MM.1S (cell line): ENCODE results near the gene ATP6V1G2.
A peak's percentile ranks its signal among the peaks of the same experiment; 100 is the strongest.

Source experiments
- DNase-seq: peaks from one replicate; pipeline ENCODE4 v3.0.0-alpha.2; 2015
- H2AFZ ChIP-seq: fragments of 300-600 bp; sonication (generic); 2 replicates; pipeline ENCODE4 v1.6.0; 2016; ENCODE audit warnings: antibody characterized with exemption, low read length
- H3F3A ChIP-seq: fragments of 300-600 bp; sonication (generic); 2 replicates; pipeline ENCODE4 v1.6.1; 2016; ENCODE audit warnings: mild to moderate bottlenecking, antibody characterized with exemption, low read length, moderate library complexity, mixed read lengths; ENCODE audit not compliant: insufficient read depth
- H3K27ac ChIP-seq: fragments of 300-600 bp; sonication (generic); 2 replicates; pipeline ENCODE4 v1.5.1; 2016; ENCODE audit warnings: mild to moderate bottlenecking, low read length
- H3K27me3 ChIP-seq: fragments of 300-600 bp; sonication (generic); replicated peaks from 2 replicates; pipeline ENCODE4 v1.6.0; 2016; ENCODE audit warnings: low read length; ENCODE audit not compliant: insufficient read depth
- H3K36me3 ChIP-seq: fragments of 300-600 bp; sonication (generic); replicated peaks from 2 replicates; pipeline ENCODE4 v1.6.1; 2016; ENCODE audit warnings: mild to moderate bottlenecking, low read length, mixed read lengths; ENCODE audit not compliant: insufficient read depth
- H3K4me1 ChIP-seq: fragments of 300-600 bp; sonication (generic); 2 replicates; pipeline ENCODE4 v1.6.1; 2016; ENCODE audit warnings: low read length, mixed read lengths
- H3K4me2 ChIP-seq: fragments of 300-600 bp; sonication (generic); 2 replicates; pipeline ENCODE4 v1.6.0; 2016; ENCODE audit warnings: low read depth, low read length
- H3K4me3 ChIP-seq: fragments of 300-600 bp; sonication (generic); 2 replicates; pipeline ENCODE4 v1.5.1; 2016; ENCODE audit warnings: low read length, mixed read lengths
- H3K79me2 ChIP-seq: fragments of 300-600 bp; sonication (generic); 2 replicates; pipeline ENCODE4 v1.6.1; 2016; ENCODE audit warnings: mixed run types, low read length, mixed read lengths
- H3K9ac ChIP-seq: fragments of 300-600 bp; sonication (generic); 2 replicates; pipeline ENCODE4 v1.6.1; 2016; ENCODE audit warnings: low read length, mixed read lengths
- H3K9me2 ChIP-seq: fragments of 300-600 bp; sonication (generic); replicated peaks from 2 replicates; pipeline ENCODE4 v1.6.1; 2016; ENCODE audit warnings: mild to moderate bottlenecking, low read length, mixed read lengths; ENCODE audit not compliant: insufficient read depth
- H3K9me3 ChIP-seq: fragments of 300-600 bp; sonication (generic); replicated peaks from 2 replicates; pipeline ENCODE4 v1.6.1; 2016; ENCODE audit warnings: mild to moderate bottlenecking, low read length, mixed read lengths; ENCODE audit not compliant: insufficient read depth
- H4K20me1 ChIP-seq: fragments of 300-600 bp; sonication (generic); 2 replicates; pipeline ENCODE4 v1.6.1; 2016; ENCODE audit warnings: mild to moderate bottlenecking, low read length, moderate library complexity, mixed read lengths; ENCODE audit not compliant: insufficient read depth
- EZH2 ChIP-seq: fragments of 300-600 bp; sonication (generic); optimal IDR thresholded peaks from 2 replicates; pipeline ENCODE3; 2017; ENCODE audit warnings: low read depth, mild to moderate bottlenecking, antibody characterized with exemption, low read length, mixed read lengths
- EZH2phosphoT487 ChIP-seq: fragments of 300-600 bp; sonication (generic); IDR thresholded peaks from 2 replicates; pipeline ENCODE4 v1.6.1; 2018; ENCODE audit warnings: antibody characterized with exemption, low read length
- TF ChIP-seq, protein P1 (sequence below): fragments of 300-600 bp; sonication (generic); IDR thresholded peaks from 2 replicates; pipeline ENCODE4 v1.5.1; 2016; ENCODE audit warnings: antibody characterized with exemption, low read length, mixed read lengths

Gene ATP6V1G2

DNA sequence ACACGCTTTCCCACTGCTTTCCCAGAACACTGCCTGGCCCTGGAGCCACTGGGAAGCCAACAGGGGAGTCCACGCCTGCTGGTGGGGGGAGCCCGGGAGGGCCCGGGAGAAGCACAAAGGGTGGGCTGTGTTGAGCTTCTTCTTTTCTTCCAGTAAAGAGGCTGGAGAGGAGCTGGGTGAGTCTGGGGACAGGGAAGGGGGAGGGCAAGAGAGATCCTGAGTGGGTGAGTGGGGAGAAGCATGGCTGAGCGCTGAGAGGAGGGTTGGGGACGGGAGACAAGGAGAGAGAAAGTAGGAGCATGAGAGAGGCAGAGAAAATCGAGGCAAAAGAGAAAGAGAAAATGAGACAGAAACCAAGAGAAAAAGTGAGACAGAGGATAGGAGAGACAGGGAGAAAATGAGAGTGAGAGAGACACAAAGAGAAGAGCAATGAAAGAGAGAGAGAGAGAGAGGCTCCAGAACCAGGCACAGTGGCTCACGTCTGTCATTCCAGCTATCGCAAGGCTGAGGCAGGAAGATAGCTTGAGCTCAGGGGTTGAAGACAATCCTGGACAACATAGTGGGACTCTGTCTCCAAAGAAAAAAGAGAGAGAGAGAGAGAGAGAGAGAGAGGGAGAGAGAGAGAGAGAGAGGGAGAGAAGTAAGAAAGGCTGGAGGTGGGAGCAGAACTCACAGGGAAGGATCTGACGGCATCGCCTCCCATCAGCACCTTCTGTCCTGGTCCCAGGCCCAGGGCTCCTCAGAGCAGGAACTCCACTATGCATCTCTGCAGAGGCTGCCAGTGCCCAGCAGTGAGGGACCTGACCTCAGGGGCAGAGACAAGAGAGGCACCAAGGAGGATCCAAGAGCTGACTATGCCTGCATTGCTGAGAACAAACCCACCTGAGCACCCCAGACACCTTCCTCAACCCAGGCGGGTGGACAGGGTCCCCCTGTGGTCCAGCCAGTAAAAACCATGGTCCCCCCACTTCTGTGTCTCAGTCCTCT, 41.7 kb upstream of the ATP6V1G2 start:
- Histone ChIP-seq H3K4me3 (no peak overlapping the region), H3K9ac (no peak overlapping the region)

DNA sequence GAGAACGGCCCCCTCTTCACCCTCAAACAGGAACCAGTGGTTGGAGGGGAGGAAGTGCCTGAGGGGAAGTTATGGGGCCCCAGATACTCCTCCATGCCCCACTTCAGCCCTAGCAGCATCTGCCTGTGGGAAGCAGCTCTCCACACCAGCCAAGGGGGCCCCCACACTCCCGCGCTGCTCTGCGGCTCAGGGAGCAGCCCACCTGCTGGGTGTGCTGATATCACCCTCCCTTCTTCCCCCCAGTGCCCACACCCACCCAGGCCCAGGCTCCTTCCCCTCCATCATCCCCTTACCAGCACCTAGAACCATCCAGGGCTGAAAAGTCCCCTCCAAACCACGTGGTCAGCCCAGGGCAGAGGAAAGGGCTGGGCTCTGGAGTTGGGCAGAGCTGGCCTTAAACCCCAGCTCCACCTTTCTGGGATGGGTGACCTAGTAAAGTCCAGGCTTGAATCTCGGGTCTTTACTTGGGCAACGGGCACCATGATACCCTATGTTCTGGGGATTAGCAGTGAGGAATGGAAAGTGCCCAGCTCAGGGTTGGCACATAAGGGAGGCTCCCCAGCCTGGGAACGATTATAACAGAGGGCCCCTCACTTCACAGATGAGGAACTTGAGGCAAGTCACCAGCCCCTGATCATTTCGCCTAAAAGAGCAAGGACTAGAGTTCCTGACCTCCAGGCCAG, 40.3 kb upstream of the ATP6V1G2 start:
- no peaks in the 10 kb centered on the region for H3K9me2 ChIP-seq
- no peak overlapping the region for H3K9ac ChIP-seq
- no peak overlapping the region for H3K27ac ChIP-seq
- H3K4me3 ChIP-seq, result no peak overlapping the region
- H4K20me1 ChIP-seq, result no peaks in the 10 kb centered on the region
- H3K4me1 ChIP-seq, result peaks cover 10% of the 10 kb centered on the region
- H3K79me2 ChIP-seq, result no peaks in the 10 kb centered on the region
- H3F3A ChIP-seq, result no peaks in the 10 kb centered on the region
- TF ChIP-seq, protein P1, sequence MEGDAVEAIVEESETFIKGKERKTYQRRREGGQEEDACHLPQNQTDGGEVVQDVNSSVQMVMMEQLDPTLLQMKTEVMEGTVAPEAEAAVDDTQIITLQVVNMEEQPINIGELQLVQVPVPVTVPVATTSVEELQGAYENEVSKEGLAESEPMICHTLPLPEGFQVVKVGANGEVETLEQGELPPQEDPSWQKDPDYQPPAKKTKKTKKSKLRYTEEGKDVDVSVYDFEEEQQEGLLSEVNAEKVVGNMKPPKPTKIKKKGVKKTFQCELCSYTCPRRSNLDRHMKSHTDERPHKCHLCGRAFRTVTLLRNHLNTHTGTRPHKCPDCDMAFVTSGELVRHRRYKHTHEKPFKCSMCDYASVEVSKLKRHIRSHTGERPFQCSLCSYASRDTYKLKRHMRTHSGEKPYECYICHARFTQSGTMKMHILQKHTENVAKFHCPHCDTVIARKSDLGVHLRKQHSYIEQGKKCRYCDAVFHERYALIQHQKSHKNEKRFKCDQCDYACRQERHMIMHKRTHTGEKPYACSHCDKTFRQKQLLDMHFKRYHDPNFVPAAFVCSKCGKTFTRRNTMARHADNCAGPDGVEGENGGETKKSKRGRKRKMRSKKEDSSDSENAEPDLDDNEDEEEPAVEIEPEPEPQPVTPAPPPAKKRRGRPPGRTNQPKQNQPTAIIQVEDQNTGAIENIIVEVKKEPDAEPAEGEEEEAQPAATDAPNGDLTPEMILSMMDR, result no peak
- no peak for TF ChIP-seq EZH2
- TF ChIP-seq EZH2phosphoT487, result no peak
- H3K27me3 ChIP-seq, result peaks cover 51% of the 10 kb centered on the region
- H3K4me2 ChIP-seq, result no peak overlapping the region
- no peak for DNase-seq
- H3K9me3 ChIP-seq, result no peaks in the 10 kb centered on the region
- H3K36me3 ChIP-seq, result no peaks in the 10 kb centered on the region
- H2AFZ ChIP-seq, result no peak overlapping the region

More for the DNA sequence above, 41.7 kb upstream of the ATP6V1G2 start:
- TF ChIP-seq EZH2phosphoT487 (no peak), EZH2 (no peak)
- TF ChIP-seq, protein P1, result no peak
- Histone ChIP-seq H2AFZ (no peak overlapping the region), H3K4me1 (no peaks in the 10 kb centered on the region), H3K4me2 (peak overlapping the region; percentile 67; the same call in 1 of the 2 replicates), H3K9me2 (no peaks in the 10 kb centered on the region), H3K27me3 (peaks cover 47% of the 10 kb centered on the region), H4K20me1 (no peaks in the 10 kb centered on the region), H3K79me2 (no peaks in the 10 kb centered on the region), H3F3A (no peaks in the 10 kb centered on the region), H3K9me3 (no peaks in the 10 kb centered on the region), H3K27ac (no peak overlapping the region), H3K36me3 (no peaks in the 10 kb centered on the region)
- DNase-seq, result no peak

GRCh38 chr6:31586008-31586407, 39.6 kb upstream of the ATP6V1G2 start, which contains the start of gene LST1:
Gene LST1, plus strand, starts transcription at chr6:31586277. Its CDS starts 1,023 bp downstream, at chr6:31587300.
- DNase-seq, result no peak
- no peaks in the 10 kb centered on the region for H3K36me3 ChIP-seq
- no peak within 1 kb of the TSS for H3K27ac ChIP-seq
- H3K27me3 ChIP-seq, result peaks cover 57% of the 10 kb centered on the region
- H3K4me1 ChIP-seq, result peaks cover 18% of the 10 kb centered on the region
- no peaks in the 10 kb centered on the region for H3K79me2 ChIP-seq
- no peak within 1 kb of the TSS for H3K9ac ChIP-seq
- H2AFZ ChIP-seq, result no peak within 1 kb of the TSS
- no peaks in the 10 kb centered on the region for H4K20me1 ChIP-seq
- no peaks in the 10 kb centered on the region for H3F3A ChIP-seq
- H3K4me2 ChIP-seq, result no peak within 1 kb of the TSS
- H3K9me3 ChIP-seq, result no peaks in the 10 kb centered on the region
- H3K4me3 ChIP-seq, result no peak within 1 kb of the TSS
- TF ChIP-seq, protein P1, result no peak
- no peak for TF ChIP-seq EZH2phosphoT487
- TF ChIP-seq EZH2, result no peak
- no peaks in the 10 kb centered on the region for H3K9me2 ChIP-seq
